GM18520 (cell line): Measurements from ENCODE around the gene MEGF6.

Experiments used
- ATAC-seq: cut with Tn5 transposase; IDR thresholded peaks from one replicate; pipeline ENCODE4 v1.9.1; 2021; ENCODE audit not compliant: unreplicated experiment

The MEGF6 gene

GRCh38 chr1:3543076-3544039, 68.0 kb downstream of the MEGF6 start:
- no peak for ATAC-seq

GRCh38 chr1:3542676-3543075, 68.6 kb downstream of the MEGF6 start:
- ATAC-seq, result no peak

GRCh38 chr1:3541936-3542335, 69.4 kb downstream of the MEGF6 start:
- ATAC-seq, result no peak

- no peak for ATAC-seq
Observed at GRCh38 chr1:3541465-3541864, 69.8 kb downstream of the MEGF6 start.

GRCh38 chr1:3540876-3541275, 70.4 kb downstream of the MEGF6 start:
- ATAC-seq, result no peak

- no peak for ATAC-seq
Observed at GRCh38 chr1:3539707-3540425, 71.4 kb downstream of the MEGF6 start.

GRCh38 chr1:3537359-3537758, 73.9 kb downstream of the MEGF6 start:
- ATAC-seq, result no peak

GRCh38 chr1:3536420-3537195, 74.7 kb downstream of the MEGF6 start:
- ATAC-seq, result no peak

GRCh38 chr1:3535732-3536131, 75.6 kb downstream of the MEGF6 start:
- no peak for ATAC-seq

GRCh38 chr1:3534803-3535637, 76.3 kb downstream of the MEGF6 start:
- ATAC-seq, result no peak

- no peak for ATAC-seq
Observed at GRCh38 chr1:3533067-3534048, 78.0 kb downstream of the MEGF6 start.

- ATAC-seq, result no peak
Observed at GRCh38 chr1:3531928-3532327, 79.4 kb downstream of the MEGF6 start.

- no peak for ATAC-seq
Observed at GRCh38 chr1:3530926-3531818, 80.1 kb downstream of the MEGF6 start.

GRCh38 chr1:3530086-3530925, 81.0 kb downstream of the MEGF6 start:
- ATAC-seq, result no peak

GRCh38 chr1:3529099-3529729, 82.1 kb downstream of the MEGF6 start:
- ATAC-seq, result no peak

- ATAC-seq, result no peak
Observed at GRCh38 chr1:3527774-3528173, 83.5 kb downstream of the MEGF6 start.
